Stimulated activated CD4-positive, alpha-beta T cell treated with anti-CD3 and anti-CD28 coated beads, Interleukin-4, amount 100 ng/mL, for 4 hours (primary cell): ENCODE results near the gene RBM48.
"Not testable (repeated sequence)": the region's sequence is repeated elsewhere in the genome, so short reads cannot be mapped to it uniquely, and the experiment has no call there.

Experiments used
- DNase-seq, 2 experiments: peaks; one replicate each; pipeline ENCODE4 v3.0.0-alpha.2; 2020

The RBM48 gene

GRCh38 chr7:92528188-92528957, at the start of gene RBM48, which contains the start of gene PEX1:
TSS of gene RBM48 (plus strand) at chr7:92528795. CDS start at chr7:92528814, 19 bp downstream.
TSS of gene PEX1 (minus strand) at chr7:92528520. CDS start at chr7:92528435, 85 bp downstream.
- DNase-seq = peak; percentile 93 to 97

- not testable (repeated sequence) for DNase-seq
Measured at GRCh38 chr7:92479146-92479545, 49.4 kb upstream of the RBM48 start.

- not testable (repeated sequence) for DNase-seq
Measured at GRCh38 chr7:92483624-92484023, 45.0 kb upstream of the RBM48 start.

- not testable (repeated sequence) for DNase-seq
Measured at GRCh38 chr7:92484226-92484625, 44.4 kb upstream of the RBM48 start.

GRCh38 chr7:92485267-92485892, 43.2 kb upstream of the RBM48 start:
- DNase-seq = no peak

GRCh38 chr7:92485974-92486373, 42.6 kb upstream of the RBM48 start:
- no peak for DNase-seq

- DNase-seq = no peak
Measured at GRCh38 chr7:92487804-92488203, 40.8 kb upstream of the RBM48 start.

- DNase-seq = no peak
Measured at GRCh38 chr7:92489634-92490033, 39.0 kb upstream of the RBM48 start.

- no peak for DNase-seq
Measured at GRCh38 chr7:92496876-92497275, 31.7 kb upstream of the RBM48 start.

GRCh38 chr7:92498557-92498956, 30.0 kb upstream of the RBM48 start:
- no peak for DNase-seq

GRCh38 chr7:92503767-92504166, 24.8 kb upstream of the RBM48 start:
- DNase-seq = no peak

- no peak for DNase-seq
Measured at GRCh38 chr7:92504563-92504962, 24.0 kb upstream of the RBM48 start.

GRCh38 chr7:92506363-92506762, 22.2 kb upstream of the RBM48 start:
- no peak for DNase-seq

- no peak for DNase-seq
Measured at GRCh38 chr7:92508946-92509345, 19.6 kb upstream of the RBM48 start.

GRCh38 chr7:92513167-92513902, 15.3 kb upstream of the RBM48 start:
- DNase-seq = no peak

- no peak for DNase-seq
Measured at GRCh38 chr7:92517631-92518030, 11.0 kb upstream of the RBM48 start.

GRCh38 chr7:92520024-92520423, 8.6 kb upstream of the RBM48 start:
- DNase-seq = no peak

- no peak for DNase-seq
Measured at GRCh38 chr7:92523110-92523509, 5.5 kb upstream of the RBM48 start.

GRCh38 chr7:92527300-92528187, 1.1 kb upstream of the RBM48 start:
- peak; percentile 38 to 40 for DNase-seq

- no peak for DNase-seq
Measured at GRCh38 chr7:92528958-92529264, 316 bp downstream of the RBM48 start.

GRCh38 chr7:92534572-92534971, 6.0 kb downstream of the RBM48 start:
- no peak for DNase-seq

GRCh38 chr7:92543542-92543941, 14.9 kb downstream of the RBM48 start:
- DNase-seq = not testable (repeated sequence)

GRCh38 chr7:92545116-92545515, 16.5 kb downstream of the RBM48 start:
- DNase-seq = not testable (repeated sequence)
